LNCAP (cell line): Measurements from ENCODE around the gene IL15.

Experiments
- TF ChIP-seq, protein P1 (sequence below): fragments of 450-650 bp; IDR thresholded peaks from 2 replicates; pipeline ENCODE4 v1.5.1; 2017; ENCODE audit warnings: mild to moderate bottlenecking

Gene IL15

DNA sequence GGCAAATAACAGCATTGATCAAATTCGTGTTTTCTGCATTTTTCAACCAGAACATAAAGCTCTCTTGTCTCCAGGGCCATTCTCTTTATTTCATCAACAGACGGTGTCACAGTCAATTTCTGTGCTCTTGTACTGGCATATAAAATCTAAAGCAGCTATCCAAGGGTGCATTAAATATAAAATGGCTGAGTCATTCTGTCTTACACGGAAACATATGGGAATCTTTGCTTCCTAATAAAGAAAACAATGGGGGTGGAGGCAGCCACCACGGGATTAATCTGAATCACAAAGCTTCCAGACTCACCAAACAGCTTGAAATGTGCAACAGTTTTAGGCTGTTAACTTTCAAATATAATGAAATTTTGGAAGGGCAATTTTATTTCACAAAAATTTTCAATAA lies 132.6 kb downstream of the IL15 start:
- TF ChIP-seq, protein P1, sequence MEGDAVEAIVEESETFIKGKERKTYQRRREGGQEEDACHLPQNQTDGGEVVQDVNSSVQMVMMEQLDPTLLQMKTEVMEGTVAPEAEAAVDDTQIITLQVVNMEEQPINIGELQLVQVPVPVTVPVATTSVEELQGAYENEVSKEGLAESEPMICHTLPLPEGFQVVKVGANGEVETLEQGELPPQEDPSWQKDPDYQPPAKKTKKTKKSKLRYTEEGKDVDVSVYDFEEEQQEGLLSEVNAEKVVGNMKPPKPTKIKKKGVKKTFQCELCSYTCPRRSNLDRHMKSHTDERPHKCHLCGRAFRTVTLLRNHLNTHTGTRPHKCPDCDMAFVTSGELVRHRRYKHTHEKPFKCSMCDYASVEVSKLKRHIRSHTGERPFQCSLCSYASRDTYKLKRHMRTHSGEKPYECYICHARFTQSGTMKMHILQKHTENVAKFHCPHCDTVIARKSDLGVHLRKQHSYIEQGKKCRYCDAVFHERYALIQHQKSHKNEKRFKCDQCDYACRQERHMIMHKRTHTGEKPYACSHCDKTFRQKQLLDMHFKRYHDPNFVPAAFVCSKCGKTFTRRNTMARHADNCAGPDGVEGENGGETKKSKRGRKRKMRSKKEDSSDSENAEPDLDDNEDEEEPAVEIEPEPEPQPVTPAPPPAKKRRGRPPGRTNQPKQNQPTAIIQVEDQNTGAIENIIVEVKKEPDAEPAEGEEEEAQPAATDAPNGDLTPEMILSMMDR: no peak

DNA sequence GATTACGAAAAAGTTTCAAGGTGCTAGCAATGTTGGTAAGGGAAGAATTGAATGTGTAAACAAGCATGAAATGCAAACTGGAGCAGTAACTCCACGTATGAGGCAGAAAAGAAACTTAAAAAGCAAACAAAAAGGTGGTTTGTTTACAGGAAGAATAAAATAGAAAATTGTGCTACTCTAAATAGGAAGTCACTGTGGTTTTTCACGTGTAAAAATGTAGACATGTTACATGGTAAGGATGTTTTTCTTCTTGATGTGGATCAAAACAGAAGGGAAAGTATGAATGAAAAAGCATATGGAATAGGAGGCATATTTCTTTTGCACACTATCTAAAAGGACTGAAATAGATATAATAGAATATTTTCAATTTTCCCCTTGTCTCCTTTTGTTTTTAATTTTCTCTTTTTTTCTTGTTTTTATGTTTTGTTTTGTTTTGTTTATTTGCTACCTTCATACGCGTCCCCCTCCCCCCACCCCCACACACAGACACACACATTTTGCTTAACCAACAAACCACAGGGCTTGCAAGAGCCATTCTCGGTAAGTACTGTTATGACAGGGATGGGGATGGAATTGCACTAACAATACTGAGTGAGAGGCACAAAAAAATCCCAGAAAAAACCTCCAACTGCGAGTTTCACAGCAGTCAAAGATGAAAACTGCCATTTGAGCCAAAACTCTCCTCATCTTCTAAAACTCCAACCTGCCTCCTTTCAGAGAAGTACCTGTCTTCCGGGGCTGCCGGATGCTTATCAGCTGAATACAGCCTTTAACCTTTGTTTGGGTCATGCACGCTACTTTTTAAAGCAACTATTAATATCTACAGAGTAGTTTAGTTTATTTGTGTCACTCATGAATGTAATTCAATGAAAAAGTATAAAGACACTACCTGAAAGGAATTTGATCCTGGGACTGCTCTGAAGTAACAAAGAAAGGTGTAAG lies 135.8 kb downstream of the IL15 start:
- TF ChIP-seq, protein P1: no peak

DNA sequence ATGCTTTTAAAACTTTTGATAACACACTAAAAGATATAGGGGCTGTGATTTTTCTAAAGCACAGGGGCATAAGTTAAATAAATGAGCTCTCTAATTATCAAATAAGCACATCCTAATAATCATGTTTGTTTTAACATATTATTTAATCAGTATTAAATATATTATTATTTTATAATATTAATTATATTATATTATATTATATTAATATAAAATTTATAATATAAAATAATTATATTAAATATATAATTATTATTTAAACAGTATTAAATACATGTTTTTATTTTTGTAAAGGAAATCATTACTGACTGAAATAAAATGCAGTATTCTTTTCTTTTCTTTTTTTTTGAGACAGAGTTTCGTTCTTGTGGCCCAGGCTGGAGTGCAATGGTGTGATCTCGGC lies 136.5 kb downstream of the IL15 start:
- TF ChIP-seq, protein P1: no peak

DNA sequence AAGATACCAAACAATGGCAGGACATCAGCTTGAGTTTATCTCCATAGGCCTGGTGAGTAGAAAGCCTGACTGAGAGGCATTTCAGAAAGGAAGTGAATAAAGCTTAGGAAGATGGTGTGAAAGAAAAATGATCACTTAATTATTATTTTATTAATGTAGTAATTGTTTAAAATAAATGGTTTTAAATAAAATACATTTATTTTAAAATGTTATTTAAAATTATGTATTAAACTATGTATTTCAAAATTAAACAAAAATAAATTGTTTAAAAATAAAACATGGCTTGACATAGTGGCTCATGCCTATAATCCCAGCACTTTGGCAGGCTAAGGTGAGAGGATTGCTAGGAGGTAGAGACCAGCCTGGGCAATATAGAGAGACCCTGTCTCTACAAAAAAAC lies 145.8 kb downstream of the IL15 start:
- TF ChIP-seq, protein P1: no peak
